ENCODE measurements around the gene PLSCR3. TPM values are rescaled to one million over a fixed set of nuclear protein-coding genes. Genes with fewer than 3 reads are reported as not detected.

The PLSCR3 gene
- total RNA-seq, 6 experiments from 2014 or later = 85.6 to 114 (median 98.5) TPM

DNA sequence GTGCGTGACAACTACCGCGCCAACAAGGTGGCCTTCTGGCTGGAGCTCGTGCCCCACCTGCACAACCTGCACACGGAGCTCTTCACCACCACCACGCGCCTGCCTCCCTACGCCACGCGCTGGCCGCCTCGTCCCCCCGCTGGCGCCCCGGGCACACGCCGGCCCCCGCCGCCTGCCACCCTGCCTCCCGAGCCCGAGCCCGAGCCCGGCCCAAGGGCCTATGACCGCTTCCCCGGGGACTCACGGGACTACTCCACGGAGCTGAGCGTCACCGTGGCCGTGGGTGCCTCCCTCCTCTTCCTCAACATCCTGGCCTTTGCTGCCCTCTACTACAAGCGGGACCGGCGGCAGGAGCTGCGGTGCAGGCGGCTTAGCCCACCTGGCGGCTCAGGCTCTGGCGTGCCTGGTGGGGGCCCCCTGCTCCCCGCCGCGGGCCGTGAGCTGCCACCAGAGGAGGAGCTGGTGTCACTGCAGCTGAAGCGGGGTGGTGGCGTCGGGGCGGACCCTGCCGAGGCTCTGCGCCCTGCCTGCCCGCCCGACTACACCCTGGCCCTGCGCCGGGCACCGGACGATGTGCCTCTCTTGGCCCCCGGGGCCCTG, 22.8 kb upstream of the PLSCR3 start:
- no peak for DNase-seq
- Mint-ChIP-seq H3K27ac (no peak overlapping the region), H3K9me3 (no peaks in the 10 kb centered on the region), H3K27me3 (ENCODE audit: insufficient read depth) (peaks cover 4% of the 10 kb centered on the region; the same call in 1 of the 2 replicates), H3K36me3 (ENCODE audit: low read depth) (peaks cover 15% of the 10 kb centered on the region), H3K4me1 (ENCODE audit: low read depth) (peaks cover 14% of the 10 kb centered on the region), H3K4me3 (no peak overlapping the region)
- TF ChIP-seq, protein P1, sequence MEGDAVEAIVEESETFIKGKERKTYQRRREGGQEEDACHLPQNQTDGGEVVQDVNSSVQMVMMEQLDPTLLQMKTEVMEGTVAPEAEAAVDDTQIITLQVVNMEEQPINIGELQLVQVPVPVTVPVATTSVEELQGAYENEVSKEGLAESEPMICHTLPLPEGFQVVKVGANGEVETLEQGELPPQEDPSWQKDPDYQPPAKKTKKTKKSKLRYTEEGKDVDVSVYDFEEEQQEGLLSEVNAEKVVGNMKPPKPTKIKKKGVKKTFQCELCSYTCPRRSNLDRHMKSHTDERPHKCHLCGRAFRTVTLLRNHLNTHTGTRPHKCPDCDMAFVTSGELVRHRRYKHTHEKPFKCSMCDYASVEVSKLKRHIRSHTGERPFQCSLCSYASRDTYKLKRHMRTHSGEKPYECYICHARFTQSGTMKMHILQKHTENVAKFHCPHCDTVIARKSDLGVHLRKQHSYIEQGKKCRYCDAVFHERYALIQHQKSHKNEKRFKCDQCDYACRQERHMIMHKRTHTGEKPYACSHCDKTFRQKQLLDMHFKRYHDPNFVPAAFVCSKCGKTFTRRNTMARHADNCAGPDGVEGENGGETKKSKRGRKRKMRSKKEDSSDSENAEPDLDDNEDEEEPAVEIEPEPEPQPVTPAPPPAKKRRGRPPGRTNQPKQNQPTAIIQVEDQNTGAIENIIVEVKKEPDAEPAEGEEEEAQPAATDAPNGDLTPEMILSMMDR (IDR thresholded peaks at IDR 0.05) = no peak

- no peaks in the 10 kb centered on the region for H3K9me3 Mint-ChIP-seq
- TF ChIP-seq, protein P1 (IDR thresholded peaks at IDR 0.05) = no peak
- no peak overlapping the region for H3K27ac Mint-ChIP-seq
- H3K27me3 Mint-ChIP-seq (ENCODE audit: insufficient read depth) = peaks cover 5% of the 10 kb centered on the region; the same call in 1 of the 2 replicates
- no peak for DNase-seq
- H3K4me3 Mint-ChIP-seq = no peak overlapping the region
- peaks cover 15% of the 10 kb centered on the region for H3K36me3 Mint-ChIP-seq (ENCODE audit: low read depth)
- H3K4me1 Mint-ChIP-seq (ENCODE audit: low read depth) = peaks cover 16% of the 10 kb centered on the region
Measured at GRCh38 chr17:7416323-7416722, 22.0 kb upstream of the PLSCR3 start.

- no peak for DNase-seq
- Mint-ChIP-seq H3K4me3 (no peak overlapping the region), H3K27me3 (ENCODE audit: insufficient read depth) (peaks cover 5% of the 10 kb centered on the region; the same call in 1 of the 2 replicates), H3K27ac (no peak overlapping the region), H3K36me3 (ENCODE audit: low read depth) (peaks cover 15% of the 10 kb centered on the region), H3K9me3 (no peaks in the 10 kb centered on the region), H3K4me1 (ENCODE audit: low read depth) (peaks cover 16% of the 10 kb centered on the region)
- TF ChIP-seq, protein P1 (IDR thresholded peaks at IDR 0.05) = no peak
Measured at GRCh38 chr17:7415784-7416183, 21.5 kb upstream of the PLSCR3 start.

DNA sequence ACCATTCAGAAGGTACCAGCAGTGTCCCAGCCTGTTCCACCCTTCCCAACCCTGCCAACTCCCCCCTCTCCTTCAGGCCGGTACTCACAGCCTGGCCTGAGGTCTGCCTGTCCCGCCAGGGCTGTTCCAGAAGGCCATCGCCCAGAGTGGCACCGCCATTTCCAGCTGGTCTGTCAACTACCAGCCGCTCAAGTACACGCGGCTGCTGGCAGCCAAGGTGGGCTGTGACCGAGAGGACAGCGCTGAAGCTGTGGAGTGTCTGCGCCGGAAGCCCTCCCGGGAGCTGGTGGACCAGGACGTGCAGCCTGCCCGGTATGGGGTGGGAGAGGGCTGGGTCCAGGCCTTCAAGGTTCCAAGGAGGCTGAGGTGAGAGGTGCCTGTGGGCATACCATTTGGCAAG, 20.5 kb upstream of the PLSCR3 start:
- H3K36me3 Mint-ChIP-seq (ENCODE audit: low read depth) = peaks cover 21% of the 10 kb centered on the region
- H3K4me3 Mint-ChIP-seq = no peak overlapping the region
- TF ChIP-seq, protein P1 (IDR thresholded peaks at IDR 0.05) = no peak
- H3K9me3 Mint-ChIP-seq = no peaks in the 10 kb centered on the region
- H3K27me3 Mint-ChIP-seq (ENCODE audit: insufficient read depth) = peaks cover 5% of the 10 kb centered on the region
- DNase-seq = no peak
- no peak overlapping the region for H3K27ac Mint-ChIP-seq
- peaks cover 16% of the 10 kb centered on the region for H3K4me1 Mint-ChIP-seq (ENCODE audit: low read depth)

DNA sequence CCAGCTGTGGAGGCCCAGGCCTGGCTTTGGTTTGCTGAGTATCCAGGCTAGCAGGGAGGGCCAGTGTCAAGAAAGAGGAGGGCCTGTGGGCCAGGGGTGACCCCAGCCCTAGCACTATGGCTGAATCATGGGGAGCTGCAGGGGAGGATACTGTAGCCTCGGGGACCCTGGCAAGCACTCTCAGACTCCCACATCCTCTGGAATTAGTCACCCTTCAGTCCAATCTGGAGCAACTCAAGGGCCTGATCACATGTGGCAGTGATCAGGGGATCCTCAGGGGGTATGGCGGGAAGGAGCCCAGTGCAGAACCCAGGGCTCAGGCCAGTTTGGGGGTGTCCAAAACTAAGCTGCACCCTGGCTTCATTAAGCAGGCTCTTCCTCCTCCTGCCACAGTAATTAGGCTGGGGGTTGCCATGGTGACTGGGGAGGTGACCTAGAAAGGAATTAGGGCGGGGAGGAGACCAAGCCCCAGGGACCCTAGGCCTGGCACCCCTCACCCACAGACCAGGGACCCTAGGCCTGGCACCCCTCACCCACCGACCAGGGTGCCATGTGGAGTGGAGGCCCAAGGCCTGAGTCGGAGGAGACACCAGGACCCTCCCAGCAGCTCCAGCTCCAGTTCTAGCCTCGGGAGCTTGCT, 19.1 kb upstream of the PLSCR3 start:
- Mint-ChIP-seq H3K4me1 (ENCODE audit: low read depth) (peaks cover 16% of the 10 kb centered on the region), H3K9me3 (no peaks in the 10 kb centered on the region), H3K27ac (peak overlapping the region; percentile 65), H3K27me3 (ENCODE audit: insufficient read depth) (peaks cover 4% of the 10 kb centered on the region), H3K36me3 (ENCODE audit: low read depth) (peaks cover 32% of the 10 kb centered on the region), H3K4me3 (no peak overlapping the region)
- TF ChIP-seq, protein P1 (IDR thresholded peaks at IDR 0.05) = no peak
- peak; percentile 70 for DNase-seq
